Measurements from ENCODE around the gene CAMK4. TPM values are rescaled to one million over a fixed set of nuclear protein-coding genes. Genes with fewer than 3 reads are reported as not detected.

Gene CAMK4
- total and polyA plus RNA-seq, 9 of the 15 experiments (the other 6 are each of a cell fraction or from before 2014, with no cell fraction given), result 0.35 TPM; not detected in 8

GRCh38 chr5:111227226-111227782 is 3.1 kb downstream of the CAMK4 start:
- H3K27me3 ChIP-seq (ENCODE audit: control insufficient read depth in 2 of 2, insufficient read depth in 2 of 2, low read length in 2 of 2), result peaks cover 9 to 21% of the 10 kb centered on the region in 2 experiments; a peak in 4 of 5 replicates
- no peak for ATAC-seq
- CTCF ChIA-PET (ENCODE audit: low intra/inter-chr PET ratio), result no interaction called here
- no peak overlapping the region for H3K4me2 ChIP-seq (ENCODE audit: insufficient read depth, low read length)
- no peak overlapping the region for H3K4me3 ChIP-seq
- no peak overlapping the region for H3K9ac ChIP-seq (ENCODE audit: insufficient read depth in 1 of 2, low read depth in 2 of 2, low read length in 2 of 2)
- no peak overlapping the region for H2AFZ ChIP-seq (ENCODE audit: low read depth, low read length)
- intact Hi-C loops (cut with micrococcal nuclease) (no loop called here), in situ Hi-C loops (cut with MboI) (no loop called here)
- H3K79me2 ChIP-seq (ENCODE audit: control insufficient read depth, insufficient read depth, low read length), result no peaks in the 10 kb centered on the region
- H3K9me3 ChIP-seq (replicated peaks; ENCODE audit: control insufficient read depth, insufficient read depth, low read depth, low read length), result no peaks in the 10 kb centered on the region
- H3K9me1 ChIP-seq (ENCODE audit: control insufficient read depth, insufficient read depth, low read length), result no peaks in the 10 kb centered on the region
- POLR2A ChIA-PET, result no interaction called here
- peaks cover 0 to 14% of the 10 kb centered on the region in 2 experiments; a peak in 3 of 5 replicates for H3K4me1 ChIP-seq (replicated peaks in 1 of 2; ENCODE audit: control insufficient read depth in 2 of 2, insufficient read depth in 2 of 2, low read length in 2 of 2)
- H3K27ac ChIP-seq (ENCODE audit: extremely low read depth, low read depth, low read length), result no peak overlapping the region
- no peak for DNase-seq (ENCODE audit: extremely low read depth in 1 of 4, low spot score in 3 of 4)
- 2% methylated on average over 6 of the region's 6 CpGs for WGBS (ENCODE audit: insufficient coverage, low coverage, missing lambda C conversion rate)
- no peaks in the 10 kb centered on the region for H3K36me3 ChIP-seq (ENCODE audit: control insufficient read depth, insufficient read depth, low read length)
- no peaks in the 10 kb centered on the region; the same call in 1 of the 2 replicates for H4K20me1 ChIP-seq (replicated peaks; ENCODE audit: control insufficient read depth, insufficient read depth, low read length)
- TF ChIP-seq, protein P1, sequence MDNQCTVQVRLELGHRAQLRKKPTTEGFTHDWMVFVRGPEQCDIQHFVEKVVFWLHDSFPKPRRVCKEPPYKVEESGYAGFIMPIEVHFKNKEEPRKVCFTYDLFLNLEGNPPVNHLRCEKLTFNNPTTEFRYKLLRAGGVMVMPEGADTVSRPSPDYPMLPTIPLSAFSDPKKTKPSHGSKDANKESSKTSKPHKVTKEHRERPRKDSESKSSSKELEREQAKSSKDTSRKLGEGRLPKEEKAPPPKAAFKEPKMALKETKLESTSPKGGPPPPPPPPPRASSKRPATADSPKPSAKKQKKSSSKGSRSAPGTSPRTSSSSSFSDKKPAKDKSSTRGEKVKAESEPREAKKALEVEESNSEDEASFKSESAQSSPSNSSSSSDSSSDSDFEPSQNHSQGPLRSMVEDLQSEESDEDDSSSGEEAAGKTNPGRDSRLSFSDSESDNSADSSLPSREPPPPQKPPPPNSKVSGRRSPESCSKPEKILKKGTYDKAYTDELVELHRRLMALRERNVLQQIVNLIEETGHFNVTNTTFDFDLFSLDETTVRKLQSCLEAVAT (IDR thresholded peaks at IDR 0.05), result no peak
- TF ChIP-seq ZBED1 (IDR thresholded peaks at IDR 0.05) (no peak), NR0B1 (IDR thresholded peaks at IDR 0.05; ENCODE audit: partially characterized antibody) (no peak), ZNF644 (tag; IDR thresholded peaks at IDR 0.05; ENCODE audit: low read depth) (no peak), ARNT (IDR thresholded peaks at IDR 0.05) (no peak), RFX1 (IDR thresholded peaks at IDR 0.05) (no peak), NCOA4 (IDR thresholded peaks at IDR 0.05; ENCODE audit: partially characterized antibody) (no peak)
- TF ChIP-seq, protein P2, sequence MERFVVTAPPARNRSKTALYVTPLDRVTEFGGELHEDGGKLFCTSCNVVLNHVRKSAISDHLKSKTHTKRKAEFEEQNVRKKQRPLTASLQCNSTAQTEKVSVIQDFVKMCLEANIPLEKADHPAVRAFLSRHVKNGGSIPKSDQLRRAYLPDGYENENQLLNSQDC (CRISPR knock-in tag; IDR thresholded peaks at IDR 0.05), result no peak
- TF ChIP-seq, protein P3, sequence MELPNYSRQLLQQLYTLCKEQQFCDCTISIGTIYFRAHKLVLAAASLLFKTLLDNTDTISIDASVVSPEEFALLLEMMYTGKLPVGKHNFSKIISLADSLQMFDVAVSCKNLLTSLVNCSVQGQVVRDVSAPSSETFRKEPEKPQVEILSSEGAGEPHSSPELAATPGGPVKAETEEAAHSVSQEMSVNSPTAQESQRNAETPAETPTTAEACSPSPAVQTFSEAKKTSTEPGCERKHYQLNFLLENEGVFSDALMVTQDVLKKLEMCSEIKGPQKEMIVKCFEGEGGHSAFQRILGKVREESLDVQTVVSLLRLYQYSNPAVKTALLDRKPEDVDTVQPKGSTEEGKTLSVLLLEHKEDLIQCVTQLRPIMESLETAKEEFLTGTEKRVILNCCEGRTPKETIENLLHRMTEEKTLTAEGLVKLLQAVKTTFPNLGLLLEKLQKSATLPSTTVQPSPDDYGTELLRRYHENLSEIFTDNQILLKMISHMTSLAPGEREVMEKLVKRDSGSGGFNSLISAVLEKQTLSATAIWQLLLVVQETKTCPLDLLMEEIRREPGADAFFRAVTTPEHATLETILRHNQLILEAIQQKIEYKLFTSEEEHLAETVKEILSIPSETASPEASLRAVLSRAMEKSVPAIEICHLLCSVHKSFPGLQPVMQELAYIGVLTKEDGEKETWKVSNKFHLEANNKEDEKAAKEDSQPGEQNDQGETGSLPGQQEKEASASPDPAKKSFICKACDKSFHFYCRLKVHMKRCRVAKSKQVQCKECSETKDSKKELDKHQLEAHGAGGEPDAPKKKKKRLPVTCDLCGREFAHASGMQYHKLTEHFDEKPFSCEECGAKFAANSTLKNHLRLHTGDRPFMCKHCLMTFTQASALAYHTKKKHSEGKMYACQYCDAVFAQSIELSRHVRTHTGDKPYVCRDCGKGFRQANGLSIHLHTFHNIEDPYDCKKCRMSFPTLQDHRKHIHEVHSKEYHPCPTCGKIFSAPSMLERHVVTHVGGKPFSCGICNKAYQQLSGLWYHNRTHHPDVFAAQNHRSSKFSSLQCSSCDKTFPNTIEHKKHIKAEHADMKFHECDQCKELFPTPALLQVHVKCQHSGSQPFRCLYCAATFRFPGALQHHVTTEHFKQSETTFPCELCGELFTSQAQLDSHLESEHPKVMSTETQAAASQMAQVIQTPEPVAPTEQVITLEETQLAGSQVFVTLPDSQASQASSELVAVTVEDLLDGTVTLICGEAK (IDR thresholded peaks at IDR 0.05), result no peak
- TF ChIP-seq, protein P3 (CRISPR knock-in tag; IDR thresholded peaks at IDR 0.05), result no peak
- no TSS peak for BruUV-seq (replicated peaks)
- FAIRE-seq, result no peak
